ENCODE data around the gene RNASET2. TPM values are rescaled to one million over a fixed set of nuclear protein-coding genes. Genes with fewer than 3 reads are reported as not detected.
A peak's percentile ranks its signal among the peaks of the same experiment; 100 is the strongest.
"Not testable (repeated sequence)": the region's sequence is repeated elsewhere in the genome, so short reads cannot be mapped to it uniquely, and the experiment has no call there.

RNASET2 gene
- polyA plus RNA-seq, 3 donors from 2014 or later: 107 to 171 (median 131) TPM

DNA sequence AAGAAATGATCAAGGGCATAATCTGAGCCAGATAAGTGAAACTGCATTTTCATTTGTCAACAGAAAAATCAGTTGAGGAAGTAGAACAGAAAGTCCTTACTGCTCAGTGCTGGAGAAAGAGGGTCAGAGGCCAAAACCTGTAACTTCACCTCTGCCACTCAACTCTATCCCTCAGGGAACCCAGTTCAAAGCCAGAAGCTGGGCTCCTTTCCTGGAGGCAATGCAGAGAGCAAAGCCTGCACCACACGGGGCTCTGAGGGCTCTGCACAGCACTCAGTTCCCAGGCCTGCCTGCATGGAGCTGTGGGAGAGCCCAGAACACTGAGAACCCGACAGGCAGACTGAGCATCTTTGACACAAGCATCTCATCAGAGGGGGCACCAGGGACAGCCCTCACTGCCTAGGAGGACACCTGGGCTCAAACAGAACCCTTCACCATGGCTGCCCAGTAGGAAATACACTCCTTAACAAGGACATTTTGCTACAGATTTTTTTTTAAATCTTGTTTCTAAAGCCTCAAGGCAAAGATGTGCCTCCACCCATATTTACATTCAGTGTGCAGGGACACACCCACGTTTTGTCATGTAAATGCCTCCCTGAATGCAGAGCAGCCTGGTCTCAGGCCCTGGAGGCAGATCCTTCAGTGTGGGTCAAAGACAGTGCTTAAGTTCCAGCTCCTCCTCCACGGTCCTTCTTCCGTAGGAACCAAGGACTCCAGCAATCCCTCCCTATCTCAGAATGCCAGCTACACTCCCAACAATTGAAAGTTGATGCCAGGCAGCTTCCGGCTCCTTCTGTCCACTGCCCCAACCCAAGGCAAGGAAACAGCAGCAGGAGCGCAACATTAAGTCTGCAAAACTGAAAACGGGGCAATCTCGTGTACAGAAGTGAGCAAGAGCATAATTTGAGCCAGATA is 6.6 kb downstream of the RNASET2 start:
- no peak for DNase-seq
- Mint-ChIP-seq H3K27ac (peak overlapping the region in 5 of 6 donors; percentile 81 to 90 (median 89)), H3K9me3 (no peaks in the 10 kb centered on the region), H3K4me1 (peaks cover 27 to 46% of the 10 kb centered on the region in 2 donors), H3K4me3 (peak overlapping the region in 3 of 5 donors; percentile 75 to 84 (median 80)), H3K36me3 (peaks cover 7 to 35% (median 15%) of the 10 kb centered on the region in 3 donors), H3K27me3 (ENCODE audit: low read depth in 3 of 3) (peaks cover 0 to 4% (median 3%) of the 10 kb centered on the region in 3 donors)

- peak overlapping the region in 1 of 6 donors; percentile 34 for H3K27ac Mint-ChIP-seq
- H3K4me1 Mint-ChIP-seq: peaks cover 19 to 35% of the 10 kb centered on the region in 2 donors
- not testable (repeated sequence) for H3K4me3 Mint-ChIP-seq; DNase-seq; H3K9me3 Mint-ChIP-seq; H3K27me3 Mint-ChIP-seq (ENCODE audit: low read depth in 3 of 3)
- H3K36me3 Mint-ChIP-seq: peaks cover 7 to 35% (median 11%) of the 10 kb centered on the region in 3 donors
Measured at GRCh38 chr6:166948724-166949123, 7.6 kb downstream of the RNASET2 start.

GRCh38 chr6:166947251-166947650 is 9.1 kb downstream of the RNASET2 start:
- Mint-ChIP-seq H3K9me3 (no peaks in the 10 kb centered on the region), H3K4me1 (peaks cover 15 to 21% of the 10 kb centered on the region in 2 donors), H3K36me3 (peaks cover 13 to 49% (median 19%) of the 10 kb centered on the region in 3 donors), H3K27ac (no peak overlapping the region), H3K4me3 (no peak overlapping the region), H3K27me3 (ENCODE audit: low read depth in 3 of 3) (peaks cover 0 to 4% (median 3%) of the 10 kb centered on the region in 3 donors)
- no peak for DNase-seq

GRCh38 chr6:166946125-166946524 is 10.2 kb downstream of the RNASET2 start:
- no peak for DNase-seq
- Mint-ChIP-seq H3K9me3 (no peaks in the 10 kb centered on the region), H3K4me3 (no peak overlapping the region), H3K36me3 (peaks cover 17 to 51% (median 19%) of the 10 kb centered on the region in 3 donors), H3K4me1 (peaks cover 12 to 13% of the 10 kb centered on the region in 2 donors), H3K27me3 (ENCODE audit: low read depth in 3 of 3) (peaks cover 0 to 4% (median 3%) of the 10 kb centered on the region in 3 donors), H3K27ac (no peak overlapping the region)

GRCh38 chr6:166944666-166945256 is 11.6 kb downstream of the RNASET2 start:
- DNase-seq: no peak
- Mint-ChIP-seq H3K36me3 (peaks cover 13 to 47% (median 25%) of the 10 kb centered on the region in 3 donors), H3K4me1 (peaks cover 0 to 2% of the 10 kb centered on the region in 2 donors), H3K4me3 (no peak overlapping the region), H3K27me3 (ENCODE audit: low read depth in 3 of 3) (peaks cover 0 to 3% (median 0%) of the 10 kb centered on the region in 3 donors), H3K27ac (no peak overlapping the region), H3K9me3 (no peaks in the 10 kb centered on the region)

GRCh38 chr6:166942393-166943168 is 13.8 kb downstream of the RNASET2 start:
- H3K4me3 Mint-ChIP-seq: no peak overlapping the region
- H3K36me3 Mint-ChIP-seq: peaks cover 26 to 55% (median 37%) of the 10 kb centered on the region in 3 donors
- H3K27ac Mint-ChIP-seq: peak overlapping the region in 2 of 6 donors; percentile 9 to 17
- no peaks in the 10 kb centered on the region for H3K9me3 Mint-ChIP-seq
- peaks cover 0 to 2% of the 10 kb centered on the region in 2 donors for H3K4me1 Mint-ChIP-seq
- no peak for DNase-seq
- H3K27me3 Mint-ChIP-seq (ENCODE audit: low read depth in 3 of 3): peaks cover 0 to 3% (median 0%) of the 10 kb centered on the region in 3 donors

GRCh38 chr6:166940643-166941068 is 15.7 kb downstream of the RNASET2 start:
- no peak for DNase-seq
- Mint-ChIP-seq H3K4me1 (peaks cover 0 to 2% of the 10 kb centered on the region in 2 donors), H3K27ac (peak overlapping the region in 1 of 6 donors; percentile 34), H3K36me3 (peaks cover 29 to 48% (median 36%) of the 10 kb centered on the region in 3 donors), H3K4me3 (no peak overlapping the region), H3K9me3 (no peaks in the 10 kb centered on the region), H3K27me3 (ENCODE audit: low read depth in 3 of 3) (peaks cover 0 to 2% (median 0%) of the 10 kb centered on the region in 3 donors)

DNA sequence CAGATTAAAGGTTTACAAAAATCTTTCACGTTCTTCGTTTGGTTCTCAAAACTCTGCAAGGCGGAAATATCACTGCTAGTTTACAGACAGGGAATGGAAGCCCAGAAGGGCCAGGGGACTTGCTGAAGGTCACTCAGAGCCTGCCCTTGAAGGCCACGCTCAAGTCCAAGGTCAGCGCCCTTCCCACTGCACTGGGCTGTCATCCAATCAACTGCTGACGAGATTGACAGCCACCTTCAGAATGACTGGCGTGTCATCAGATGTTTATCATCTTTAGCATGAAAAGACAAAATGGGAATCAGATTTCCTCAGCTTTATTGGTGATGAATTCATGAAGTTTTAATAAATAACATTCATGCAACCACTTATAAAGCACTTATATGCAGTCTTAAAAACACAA is 16.5 kb downstream of the RNASET2 start:
- peaks cover 0 to 2% of the 10 kb centered on the region in 2 donors for H3K4me1 Mint-ChIP-seq

DNA sequence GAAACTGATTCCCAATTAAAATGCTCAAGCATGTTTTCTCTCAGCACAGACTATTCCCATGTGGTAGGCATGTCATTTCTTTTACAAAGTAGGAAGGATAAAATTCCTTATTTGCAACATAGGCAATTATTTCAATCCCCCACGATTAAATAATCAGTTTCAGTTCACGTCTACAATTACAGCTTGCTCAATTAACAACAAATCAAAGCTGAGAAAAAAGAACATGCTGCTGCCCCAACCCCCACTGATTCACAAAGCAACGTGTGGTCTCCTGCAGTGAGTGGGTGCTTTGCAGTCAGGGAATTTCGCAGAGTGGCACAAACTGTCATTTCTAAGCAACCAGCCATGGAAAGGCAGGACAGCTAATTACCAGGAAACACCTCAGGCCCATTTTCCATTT is 17.0 kb downstream of the RNASET2 start:
- H3K27ac Mint-ChIP-seq: peak overlapping the region in 2 of 6 donors; percentile 8 to 40
- no peaks in the 10 kb centered on the region for H3K9me3 Mint-ChIP-seq
- peaks cover 0 to 1% (median 0%) of the 10 kb centered on the region in 3 donors for H3K27me3 Mint-ChIP-seq (ENCODE audit: low read depth in 3 of 3)
- peaks cover 0 to 2% of the 10 kb centered on the region in 2 donors for H3K4me1 Mint-ChIP-seq
- no peak overlapping the region for H3K4me3 Mint-ChIP-seq
- peaks cover 29 to 51% (median 41%) of the 10 kb centered on the region in 3 donors for H3K36me3 Mint-ChIP-seq
- no peak for DNase-seq

More for the DNA sequence above, 16.5 kb downstream of the RNASET2 start:
- no peaks in the 10 kb centered on the region for H3K9me3 Mint-ChIP-seq
- no peak overlapping the region for H3K4me3 Mint-ChIP-seq
- DNase-seq: no peak
- peaks cover 0 to 1% (median 0%) of the 10 kb centered on the region in 3 donors for H3K27me3 Mint-ChIP-seq (ENCODE audit: low read depth in 3 of 3)
- no peak overlapping the region for H3K27ac Mint-ChIP-seq
- H3K36me3 Mint-ChIP-seq: peaks cover 29 to 47% (median 36%) of the 10 kb centered on the region in 3 donors

DNA sequence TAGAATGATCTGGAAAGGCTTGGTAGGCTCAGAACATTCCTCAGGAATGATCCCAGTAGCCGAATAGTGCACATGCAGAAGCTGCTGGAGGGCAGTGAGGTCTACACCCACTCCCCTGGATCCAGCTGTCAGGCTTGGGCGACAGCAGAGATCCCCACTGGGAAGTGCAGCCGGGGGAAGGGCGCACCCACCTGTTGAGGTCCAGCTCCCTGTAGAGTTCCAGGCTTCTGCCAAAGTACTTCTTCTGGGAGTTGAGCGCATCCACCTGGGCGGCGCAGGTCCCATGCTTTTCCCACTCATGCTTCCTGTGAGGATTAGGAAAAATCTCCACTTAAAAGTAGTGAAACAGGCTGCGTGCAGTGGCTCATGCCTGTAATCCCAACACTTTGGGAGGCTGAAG is 17.6 kb downstream of the RNASET2 start:
- H3K27ac Mint-ChIP-seq: peak overlapping the region in 1 of 6 donors; percentile 17
- no peak for DNase-seq
- peaks cover 0 to 1% (median 0%) of the 10 kb centered on the region in 3 donors for H3K27me3 Mint-ChIP-seq (ENCODE audit: low read depth in 3 of 3)
- no peaks in the 10 kb centered on the region for H3K9me3 Mint-ChIP-seq
- H3K36me3 Mint-ChIP-seq: peaks cover 29 to 50% (median 40%) of the 10 kb centered on the region in 3 donors
- no peak overlapping the region for H3K4me3 Mint-ChIP-seq
- peaks cover 0 to 2% of the 10 kb centered on the region in 2 donors for H3K4me1 Mint-ChIP-seq

GRCh38 chr6:166938150-166938549 is 18.2 kb downstream of the RNASET2 start:
- DNase-seq: no peak
- Mint-ChIP-seq H3K27ac (no peak overlapping the region), H3K27me3 (ENCODE audit: low read depth in 3 of 3) (peaks cover 0 to 1% (median 0%) of the 10 kb centered on the region in 3 donors), H3K9me3 (no peaks in the 10 kb centered on the region), H3K4me1 (peaks cover 0 to 2% of the 10 kb centered on the region in 2 donors), H3K36me3 (peaks cover 26 to 46% (median 35%) of the 10 kb centered on the region in 3 donors), H3K4me3 (no peak overlapping the region)

- Mint-ChIP-seq H3K4me3 (no peak overlapping the region), H3K36me3 (peaks cover 23 to 46% (median 32%) of the 10 kb centered on the region in 3 donors), H3K9me3 (no peaks in the 10 kb centered on the region), H3K27ac (no peak overlapping the region), H3K27me3 (ENCODE audit: low read depth in 3 of 3) (peaks cover 0 to 1% (median 0%) of the 10 kb centered on the region in 3 donors), H3K4me1 (peaks cover 0 to 2% of the 10 kb centered on the region in 2 donors)
- no peak for DNase-seq
Measured at GRCh38 chr6:166937746-166938145, 18.6 kb downstream of the RNASET2 start.
